ENCODE results near the gene DLX4.
A peak's percentile ranks its signal among the peaks of the same experiment; 100 is the strongest.

Gene DLX4

GRCh38 chr17:49987681-49988441, 18.9 kb downstream of the DLX4 start:
- H3K27ac ChIP-seq: peak overlapping the region; percentile 47
- TF ChIP-seq ZFX (IDR thresholded peaks at IDR 0.05; ENCODE audit: borderline replicate concordance) (no peak), CTCF (IDR thresholded peaks at IDR 0.05) (no peak)

- no peak overlapping the region for H3K27ac ChIP-seq
- TF ChIP-seq CTCF (IDR thresholded peaks at IDR 0.05) (no peak), ZFX (IDR thresholded peaks at IDR 0.05; ENCODE audit: borderline replicate concordance) (no peak)
Observed at GRCh38 chr17:49989518-49989880, 20.5 kb downstream of the DLX4 start.

- no peak overlapping the region for H3K27ac ChIP-seq
- TF ChIP-seq CTCF (IDR thresholded peaks at IDR 0.05): no peak
- TF ChIP-seq ZFX (IDR thresholded peaks at IDR 0.05; ENCODE audit: borderline replicate concordance): no peak
Observed at GRCh38 chr17:49990331-49990730, 21.3 kb downstream of the DLX4 start.

GRCh38 chr17:49990921-49991320, 21.9 kb downstream of the DLX4 start:
- no peak overlapping the region for H3K27ac ChIP-seq
- no peak for TF ChIP-seq CTCF (IDR thresholded peaks at IDR 0.05)
- TF ChIP-seq ZFX (IDR thresholded peaks at IDR 0.05; ENCODE audit: borderline replicate concordance): no peak

- H3K27ac ChIP-seq: no peak overlapping the region
- TF ChIP-seq ZFX (IDR thresholded peaks at IDR 0.05; ENCODE audit: borderline replicate concordance): no peak
- TF ChIP-seq CTCF (IDR thresholded peaks at IDR 0.05): no peak
Observed at GRCh38 chr17:49991409-49991808, 22.4 kb downstream of the DLX4 start.

- TF ChIP-seq ZFX (IDR thresholded peaks at IDR 0.05; ENCODE audit: borderline replicate concordance) (no peak), CTCF (IDR thresholded peaks at IDR 0.05) (no peak)
- no peak overlapping the region for H3K27ac ChIP-seq
Observed at GRCh38 chr17:49992191-49992932, 23.4 kb downstream of the DLX4 start.

DNA sequence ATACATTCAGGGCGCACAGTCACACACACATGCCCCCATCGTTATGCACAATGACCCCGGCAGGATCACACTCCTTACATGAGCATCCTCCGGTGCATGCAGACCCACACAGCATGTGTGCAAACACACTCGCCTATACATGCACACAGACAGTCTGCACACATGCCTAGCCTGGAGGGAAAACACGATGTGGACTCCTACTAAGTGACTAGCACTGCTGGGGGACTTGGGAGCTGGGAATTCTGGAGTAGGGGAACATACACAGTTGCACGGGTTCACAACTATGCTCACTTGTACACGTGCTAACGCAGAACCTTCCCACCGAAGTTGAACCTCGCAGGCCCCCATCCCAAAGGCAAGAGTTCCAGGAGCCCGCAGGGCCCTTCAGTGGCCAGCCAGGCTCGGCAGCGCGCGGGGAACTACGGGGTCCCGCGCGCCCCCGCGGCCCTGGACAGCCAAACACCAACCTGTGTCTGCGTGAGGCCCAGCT, 24.0 kb downstream of the DLX4 start:
- no peak for TF ChIP-seq CTCF (IDR thresholded peaks at IDR 0.05)
- H3K27ac ChIP-seq: 0 out of 2 replicates have a peak overlapping the region, but pooled peaks have one; percentile 10
